ENCODE results near the gene PPM1H.
A peak's percentile ranks its signal among the peaks of the same experiment; 100 is the strongest.
"Not testable (repeated sequence)": the region's sequence is repeated elsewhere in the genome, so short reads cannot be mapped to it uniquely, and the experiment has no call there.

The PPM1H gene, protein sequence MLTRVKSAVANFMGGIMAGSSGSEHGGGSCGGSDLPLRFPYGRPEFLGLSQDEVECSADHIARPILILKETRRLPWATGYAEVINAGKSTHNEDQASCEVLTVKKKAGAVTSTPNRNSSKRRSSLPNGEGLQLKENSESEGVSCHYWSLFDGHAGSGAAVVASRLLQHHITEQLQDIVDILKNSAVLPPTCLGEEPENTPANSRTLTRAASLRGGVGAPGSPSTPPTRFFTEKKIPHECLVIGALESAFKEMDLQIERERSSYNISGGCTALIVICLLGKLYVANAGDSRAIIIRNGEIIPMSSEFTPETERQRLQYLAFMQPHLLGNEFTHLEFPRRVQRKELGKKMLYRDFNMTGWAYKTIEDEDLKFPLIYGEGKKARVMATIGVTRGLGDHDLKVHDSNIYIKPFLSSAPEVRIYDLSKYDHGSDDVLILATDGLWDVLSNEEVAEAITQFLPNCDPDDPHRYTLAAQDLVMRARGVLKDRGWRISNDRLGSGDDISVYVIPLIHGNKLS

DNA sequence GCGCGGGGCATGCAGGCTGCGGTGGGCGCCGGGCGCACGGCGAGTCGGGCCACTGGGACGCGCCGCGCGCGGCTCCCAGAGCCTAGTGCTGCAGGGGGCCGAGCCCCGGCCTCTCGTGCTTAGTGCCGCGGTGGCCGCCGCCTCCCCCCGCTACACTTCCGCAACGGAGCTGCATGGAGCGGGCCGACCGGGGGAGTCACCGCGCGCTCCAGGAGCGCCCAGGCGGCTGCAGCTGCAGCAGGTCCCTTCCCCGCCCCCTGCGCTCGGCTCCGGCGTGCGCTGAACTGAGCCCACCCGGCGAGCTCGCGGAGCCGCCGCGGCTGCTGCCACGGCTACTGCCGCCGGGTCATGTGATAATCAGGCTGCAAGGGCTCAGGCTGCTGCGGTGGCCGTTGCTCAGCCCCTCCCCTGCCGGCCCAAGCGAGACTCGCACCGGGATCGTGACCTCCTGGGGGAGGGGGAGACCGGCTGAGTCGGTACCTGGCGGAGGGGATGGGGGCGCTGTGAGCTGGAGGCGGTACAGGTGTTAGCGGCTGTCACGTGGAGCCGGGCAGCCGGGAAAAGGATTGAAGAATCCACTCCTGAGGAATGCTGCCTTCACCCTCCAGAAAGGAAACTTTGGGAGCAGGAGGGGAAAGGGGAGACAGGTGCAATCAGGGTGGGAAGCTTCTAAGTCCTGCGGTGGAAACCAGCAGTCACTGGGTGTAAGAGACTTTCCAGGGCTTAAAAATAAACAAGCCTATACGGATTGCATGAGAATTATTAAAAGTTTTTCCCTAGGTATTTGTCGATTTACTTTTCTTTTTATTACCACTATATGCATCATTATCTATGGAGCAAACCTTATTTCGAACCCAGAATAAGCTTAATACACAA lies at the start of gene PPM1H:
Gene PPM1H (minus strand): TSS at position 352 of the 876 bp plus-strand sequence. CDS start 414 bp downstream, outside the sequence.
- peak within 1 kb of the TSS; percentile 30 for H3K27ac ChIP-seq (ENCODE audit: low read length)
- peaks cover 9% of the 10 kb centered on the region; the same call in 1 of the 2 replicates for H3K27me3 ChIP-seq (ENCODE audit: insufficient read depth, low read length)
- peak within 1 kb of the TSS; percentile 76 for H3K9ac ChIP-seq (ENCODE audit: low read depth, low read length)
- peak within 1 kb of the TSS; percentile 83 for H3K4me3 ChIP-seq (ENCODE audit: low read length)
- H3K9me3 ChIP-seq (ENCODE audit: insufficient read depth, low read depth, low read length): no peaks in the 10 kb centered on the region
- H3K4me1 ChIP-seq (ENCODE audit: insufficient read depth, low read length): peaks cover 29% of the 10 kb centered on the region
- no peaks in the 10 kb centered on the region for H3K36me3 ChIP-seq (ENCODE audit: insufficient read depth, low read depth, low read length)

DNA sequence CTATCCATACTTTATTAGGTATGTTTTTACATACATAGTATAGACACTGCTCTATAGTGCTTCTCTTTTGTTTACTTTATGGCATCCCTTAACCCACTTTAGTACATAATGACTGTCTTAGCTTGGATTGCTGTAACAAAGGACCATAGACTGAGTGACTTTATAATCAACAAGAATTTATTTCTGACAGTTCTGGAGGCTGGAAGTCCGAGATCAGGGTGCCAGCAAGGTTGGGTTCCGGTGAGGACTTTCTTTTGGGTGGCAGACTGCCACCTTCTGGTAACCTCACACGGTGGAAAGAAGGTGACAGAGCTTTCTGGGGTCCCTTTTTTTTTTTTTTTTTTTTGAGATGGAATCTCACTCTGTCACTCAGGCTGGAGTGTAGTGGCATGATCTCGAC lies 48.6 kb upstream of the PPM1H start:
- no peak overlapping the region for H3K4me3 ChIP-seq (ENCODE audit: low read length)
- H3K9me3 ChIP-seq (ENCODE audit: insufficient read depth, low read depth, low read length): no peaks in the 10 kb centered on the region
- no peaks in the 10 kb centered on the region for H3K4me1 ChIP-seq (ENCODE audit: insufficient read depth, low read length)
- no peak overlapping the region for H3K9ac ChIP-seq (ENCODE audit: low read depth, low read length)
- no peaks in the 10 kb centered on the region for H3K36me3 ChIP-seq (ENCODE audit: insufficient read depth, low read depth, low read length)
- H3K27ac ChIP-seq (ENCODE audit: low read length): no peak overlapping the region
- no peaks in the 10 kb centered on the region for H3K27me3 ChIP-seq (ENCODE audit: insufficient read depth, low read length)

DNA sequence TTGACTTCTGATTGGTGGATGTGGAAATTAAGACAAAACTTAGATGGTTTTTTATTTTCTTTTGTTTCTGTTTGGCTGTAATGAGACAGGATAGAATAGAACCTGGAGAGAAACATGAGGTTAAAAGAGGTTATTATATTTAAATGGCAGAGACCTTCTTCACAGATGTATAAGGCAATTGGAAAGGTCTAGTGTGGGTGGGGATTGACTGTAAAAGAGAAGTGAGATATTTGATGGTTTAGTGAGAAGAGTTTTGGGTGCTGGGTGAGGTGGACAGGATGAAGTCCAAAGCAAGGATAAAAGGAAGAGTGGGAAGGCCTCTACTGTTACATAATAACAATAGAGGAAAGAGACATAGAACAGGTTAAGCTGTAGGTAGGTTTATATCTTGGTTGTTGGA lies 43.8 kb upstream of the PPM1H start:
- no peaks in the 10 kb centered on the region for H3K36me3 ChIP-seq (ENCODE audit: insufficient read depth, low read depth, low read length)
- H3K4me3 ChIP-seq (ENCODE audit: low read length): no peak overlapping the region
- no peaks in the 10 kb centered on the region for H3K9me3 ChIP-seq (ENCODE audit: insufficient read depth, low read depth, low read length)
- H3K27ac ChIP-seq (ENCODE audit: low read length): no peak overlapping the region
- H3K4me1 ChIP-seq (ENCODE audit: insufficient read depth, low read length): no peaks in the 10 kb centered on the region
- H3K9ac ChIP-seq (ENCODE audit: low read depth, low read length): no peak overlapping the region
- H3K27me3 ChIP-seq (ENCODE audit: insufficient read depth, low read length): no peaks in the 10 kb centered on the region

DNA sequence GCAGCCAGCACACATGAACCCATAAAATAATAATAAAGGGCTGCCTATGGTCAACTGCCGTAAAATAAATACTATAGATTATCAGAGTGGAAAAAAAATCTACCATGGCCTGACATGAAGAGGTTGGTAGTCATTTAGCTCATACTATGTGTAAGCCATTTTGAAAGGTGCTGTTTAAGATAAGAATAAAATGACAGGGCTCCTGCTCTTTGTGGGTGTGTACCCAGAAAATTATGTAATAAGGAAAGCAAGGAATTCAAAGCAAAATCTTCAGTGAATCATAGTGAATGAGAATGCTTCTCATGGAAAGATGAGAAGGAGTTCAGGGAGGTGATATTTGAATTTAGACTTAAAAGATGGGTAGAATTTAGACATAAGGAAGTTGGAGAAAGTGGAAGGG lies 42.9 kb upstream of the PPM1H start:
- Histone ChIP-seq H3K27ac (ENCODE audit: low read length) (no peak overlapping the region), H3K4me3 (ENCODE audit: low read length) (no peak overlapping the region), H3K9ac (ENCODE audit: low read depth, low read length) (no peak overlapping the region), H3K9me3 (ENCODE audit: insufficient read depth, low read depth, low read length) (no peaks in the 10 kb centered on the region), H3K36me3 (ENCODE audit: insufficient read depth, low read depth, low read length) (no peaks in the 10 kb centered on the region), H3K4me1 (ENCODE audit: insufficient read depth, low read length) (no peaks in the 10 kb centered on the region), H3K27me3 (ENCODE audit: insufficient read depth, low read length) (no peaks in the 10 kb centered on the region)

DNA sequence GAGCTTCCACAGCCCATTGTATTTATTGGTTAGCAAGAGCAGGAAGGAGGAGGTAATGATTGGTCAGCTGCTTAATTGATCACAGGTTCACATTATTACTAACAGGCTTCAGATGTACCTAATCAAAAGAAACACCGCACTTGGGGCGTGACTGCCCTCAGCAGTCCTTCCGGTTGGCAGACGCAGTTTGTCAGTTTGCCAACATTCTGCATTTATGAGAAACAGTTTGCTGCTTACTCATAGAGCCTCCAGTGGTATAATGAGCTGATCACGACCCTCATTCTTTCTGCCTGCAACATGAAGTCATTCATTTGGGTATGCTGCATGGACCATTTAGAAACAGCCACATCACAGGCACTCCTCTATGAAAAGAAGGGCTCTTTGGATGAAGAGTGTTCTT lies 42.5 kb upstream of the PPM1H start:
- Histone ChIP-seq H3K4me3 (ENCODE audit: low read length) (no peak overlapping the region), H3K36me3 (ENCODE audit: insufficient read depth, low read depth, low read length) (no peaks in the 10 kb centered on the region), H3K27me3 (ENCODE audit: insufficient read depth, low read length) (no peaks in the 10 kb centered on the region), H3K4me1 (ENCODE audit: insufficient read depth, low read length) (no peaks in the 10 kb centered on the region), H3K9me3 (ENCODE audit: insufficient read depth, low read depth, low read length) (no peaks in the 10 kb centered on the region), H3K27ac (ENCODE audit: low read length) (no peak overlapping the region), H3K9ac (ENCODE audit: low read depth, low read length) (no peak overlapping the region)

- no peaks in the 10 kb centered on the region for H3K27me3 ChIP-seq (ENCODE audit: insufficient read depth, low read length)
- no peaks in the 10 kb centered on the region for H3K4me1 ChIP-seq (ENCODE audit: insufficient read depth, low read length)
- H3K9ac ChIP-seq (ENCODE audit: low read depth, low read length): no peak overlapping the region
- H3K4me3 ChIP-seq (ENCODE audit: low read length): no peak overlapping the region
- no peak overlapping the region for H3K27ac ChIP-seq (ENCODE audit: low read length)
- no peaks in the 10 kb centered on the region for H3K9me3 ChIP-seq (ENCODE audit: insufficient read depth, low read depth, low read length)
- no peaks in the 10 kb centered on the region for H3K36me3 ChIP-seq (ENCODE audit: insufficient read depth, low read depth, low read length)
Observed at GRCh38 chr12:62976110-62976662, 41.2 kb upstream of the PPM1H start.

DNA sequence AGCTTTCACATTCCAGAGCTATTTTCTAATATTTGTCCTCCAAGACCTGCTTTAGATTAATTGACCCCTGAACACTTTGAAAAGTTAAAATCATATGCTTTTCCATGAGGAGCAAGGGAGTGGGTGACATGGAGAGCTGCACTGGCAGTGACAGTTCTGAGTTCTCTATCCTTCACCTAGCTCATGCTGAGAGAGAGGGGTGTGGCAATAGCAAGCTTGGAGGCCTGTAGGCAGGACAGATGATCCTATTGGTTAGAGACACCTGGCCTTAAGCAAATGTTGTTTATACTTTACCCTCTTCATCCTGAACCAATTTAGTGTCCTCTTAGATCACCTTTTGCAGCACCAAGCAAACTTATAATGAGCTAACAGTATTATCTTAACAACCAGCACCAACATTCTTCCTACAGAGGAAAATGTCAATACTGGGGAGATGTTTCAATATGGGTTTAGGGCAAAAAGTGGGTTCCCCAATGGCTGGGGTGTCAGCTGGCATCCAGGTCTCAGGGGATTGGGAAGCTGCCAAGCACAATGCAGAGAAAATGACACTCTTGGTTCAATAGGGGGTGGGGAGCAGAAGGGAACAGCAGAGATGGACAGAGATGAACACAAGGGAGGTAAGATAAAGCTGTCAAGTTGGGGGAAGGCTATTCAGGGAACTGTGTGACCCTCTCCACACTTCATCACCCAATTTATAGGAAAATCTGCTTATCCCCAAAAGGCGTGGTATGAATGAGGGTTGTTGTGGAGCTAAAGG lies 37.0 kb upstream of the PPM1H start:
- Histone ChIP-seq H3K4me1 (ENCODE audit: insufficient read depth, low read length) (no peaks in the 10 kb centered on the region), H3K9me3 (ENCODE audit: insufficient read depth, low read depth, low read length) (no peaks in the 10 kb centered on the region), H3K27ac (ENCODE audit: low read length) (no peak overlapping the region), H3K27me3 (ENCODE audit: insufficient read depth, low read length) (no peaks in the 10 kb centered on the region), H3K36me3 (ENCODE audit: insufficient read depth, low read depth, low read length) (no peaks in the 10 kb centered on the region), H3K4me3 (ENCODE audit: low read length) (no peak overlapping the region), H3K9ac (ENCODE audit: low read depth, low read length) (no peak overlapping the region)

DNA sequence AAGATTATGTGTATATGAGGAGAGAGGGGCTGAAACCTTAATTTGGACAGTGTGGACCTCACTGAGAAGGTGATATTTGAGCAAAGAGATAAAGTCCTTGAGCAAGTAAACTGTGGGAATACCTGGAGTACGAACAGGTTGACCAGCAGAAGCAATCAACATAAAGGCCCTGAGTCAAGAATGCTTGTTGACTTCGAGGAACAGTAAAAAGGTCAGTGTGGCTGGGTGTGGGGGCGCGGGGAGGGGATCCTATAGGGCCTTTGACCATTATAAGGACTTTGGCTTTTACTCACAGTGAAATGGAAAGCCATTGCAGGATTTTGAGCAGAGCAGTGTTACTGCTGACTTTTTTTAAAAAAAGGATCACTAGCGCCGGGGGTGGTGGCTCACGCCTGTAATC lies 34.7 kb upstream of the PPM1H start:
- Histone ChIP-seq H3K9me3 (ENCODE audit: insufficient read depth, low read depth, low read length) (no peaks in the 10 kb centered on the region), H3K36me3 (ENCODE audit: insufficient read depth, low read depth, low read length) (no peaks in the 10 kb centered on the region), H3K27ac (ENCODE audit: low read length) (no peak overlapping the region), H3K4me1 (ENCODE audit: insufficient read depth, low read length) (no peaks in the 10 kb centered on the region), H3K4me3 (ENCODE audit: low read length) (no peak overlapping the region), H3K9ac (ENCODE audit: low read depth, low read length) (no peak overlapping the region), H3K27me3 (ENCODE audit: insufficient read depth, low read length) (no peaks in the 10 kb centered on the region)

DNA sequence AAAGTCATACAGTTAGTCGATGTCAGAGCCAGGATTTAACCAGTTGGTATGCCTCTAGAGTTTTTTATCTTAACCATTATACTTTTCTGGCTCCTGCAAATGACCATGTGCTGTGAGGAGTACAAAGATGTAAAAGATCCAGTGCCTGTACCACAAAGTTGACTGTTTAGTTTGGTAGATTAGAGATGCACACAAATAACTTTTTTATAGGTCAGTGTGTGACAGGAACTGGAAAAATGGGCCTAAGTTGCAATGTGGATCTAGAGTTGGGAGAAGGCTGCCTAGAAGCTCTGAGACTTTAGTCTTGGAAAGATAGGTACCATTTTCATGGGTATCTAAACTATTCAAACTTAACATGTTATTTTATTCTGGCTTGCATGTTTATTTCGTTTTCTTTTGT lies 32.8 kb upstream of the PPM1H start:
- Histone ChIP-seq H3K9me3 (ENCODE audit: insufficient read depth, low read depth, low read length) (no peaks in the 10 kb centered on the region), H3K4me1 (ENCODE audit: insufficient read depth, low read length) (no peaks in the 10 kb centered on the region), H3K27me3 (ENCODE audit: insufficient read depth, low read length) (no peaks in the 10 kb centered on the region), H3K27ac (ENCODE audit: low read length) (no peak overlapping the region), H3K4me3 (ENCODE audit: low read length) (no peak overlapping the region), H3K36me3 (ENCODE audit: insufficient read depth, low read depth, low read length) (no peaks in the 10 kb centered on the region), H3K9ac (ENCODE audit: low read depth, low read length) (no peak overlapping the region)

DNA sequence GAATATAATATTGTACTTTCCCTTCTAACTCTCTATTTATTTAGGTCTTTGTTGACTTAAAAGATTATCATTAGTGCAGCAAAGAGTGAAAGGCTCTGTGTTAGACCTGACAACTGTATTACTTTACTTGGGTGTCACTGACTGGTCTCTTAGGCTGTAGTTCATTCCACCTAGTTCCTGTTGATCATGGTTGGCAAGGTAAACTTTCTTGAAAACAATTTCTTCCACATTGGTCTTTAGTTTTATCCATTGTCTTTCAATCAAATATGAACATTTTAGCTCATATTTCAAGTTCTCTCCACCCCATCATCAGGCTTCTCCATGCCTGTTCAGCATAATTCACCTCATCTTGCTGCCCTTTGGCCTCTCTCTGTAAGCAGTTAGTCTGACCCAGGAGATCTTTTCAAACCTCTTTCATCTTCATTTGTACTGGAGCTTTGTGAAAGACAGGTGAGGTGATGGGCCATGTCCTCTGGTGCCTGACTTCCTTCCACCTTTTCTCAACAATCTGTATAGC lies 32.1 kb upstream of the PPM1H start:
- Histone ChIP-seq H3K27ac (ENCODE audit: low read length) (no peak overlapping the region), H3K4me3 (ENCODE audit: low read length) (no peak overlapping the region), H3K9ac (ENCODE audit: low read depth, low read length) (no peak overlapping the region)

GRCh38 chr12:62966446-62966989 lies 31.6 kb upstream of the PPM1H start:
- H3K27me3 ChIP-seq (ENCODE audit: insufficient read depth, low read length); H3K4me1 ChIP-seq (ENCODE audit: insufficient read depth, low read length); H3K9ac ChIP-seq (ENCODE audit: low read depth, low read length); H3K27ac ChIP-seq (ENCODE audit: low read length); H3K4me3 ChIP-seq (ENCODE audit: low read length); H3K9me3 ChIP-seq (ENCODE audit: insufficient read depth, low read depth, low read length); H3K36me3 ChIP-seq (ENCODE audit: insufficient read depth, low read depth, low read length): not testable (repeated sequence)

More for the DNA sequence above, 32.1 kb upstream of the PPM1H start:
- Histone ChIP-seq H3K27me3 (ENCODE audit: insufficient read depth, low read length) (no peaks in the 10 kb centered on the region), H3K4me1 (ENCODE audit: insufficient read depth, low read length) (no peaks in the 10 kb centered on the region), H3K9me3 (ENCODE audit: insufficient read depth, low read depth, low read length) (no peaks in the 10 kb centered on the region), H3K36me3 (ENCODE audit: insufficient read depth, low read depth, low read length) (no peaks in the 10 kb centered on the region)
